Subcutaneous adipose tissue (tissue), 4 donors: ENCODE measurements around the gene PSMC3. TPM values are rescaled to one million over a fixed set of nuclear protein-coding genes. Genes with fewer than 3 reads are reported as not detected.

Experiments
- CTCF ChIP-seq: fragments of 450-650 bp; IDR thresholded peaks from one replicate; pipeline ENCODE4 v1.5.1; 2016; ENCODE audit warnings: low read depth, mild to moderate bottlenecking, control low read depth, antibody characterized with exemption, moderate library complexity
- total RNA-seq, 4 donors: library from RNA; depleted of rRNA; stranded (reverse); fragments of >200 nt; gene quantifications; one replicate each; pipeline ENCODE4 v1.1.0, GENCODE V29; 2016

The PSMC3 gene
- total RNA-seq, 4 donors from 2014 or later = 67.3 to 156 (median 102) TPM

GRCh38 chr11:47384498-47384897 lies 41.7 kb downstream of the PSMC3 start:
- TF ChIP-seq CTCF = no peak

GRCh38 chr11:47383071-47383470 lies 43.2 kb downstream of the PSMC3 start:
- no peak for TF ChIP-seq CTCF

GRCh38 chr11:47380078-47380477 lies 46.2 kb downstream of the PSMC3 start:
- TF ChIP-seq CTCF = no peak

- no peak for TF ChIP-seq CTCF
These were observed 46.9 kb downstream of the PSMC3 start for GRCh38 chr11:47379317-47379716.

- TF ChIP-seq CTCF = no peak
These were observed 47.4 kb downstream of the PSMC3 start for GRCh38 chr11:47378836-47379170.

GRCh38 chr11:47378010-47378835 lies 48.0 kb downstream of the PSMC3 start, which contains the start of gene SPI1:
Gene SPI1, minus strand, starts transcription at chr11:47378547. Its CDS starts 194 bp downstream, at chr11:47378353.
- no peak for TF ChIP-seq CTCF

- TF ChIP-seq CTCF = no peak
These were observed 48.6 kb downstream of the PSMC3 start for GRCh38 chr11:47377571-47378009.
